Measurements from ENCODE around the gene CLMN. TPM values are rescaled to one million over a fixed set of nuclear protein-coding genes. Genes with fewer than 3 reads are reported as not detected.

Gene CLMN
- polyA plus RNA-seq, 3 donors: 22.0 to 33.7 (median 23.2) TPM

- DNase-seq: no peak
- Histone ChIP-seq H4K20me1 (ENCODE audit: insufficient read depth, low read length) (peaks cover 55% of the 10 kb centered on the region), H3K27me3 (ENCODE audit: control insufficient read depth in 2 of 2, insufficient read depth in 2 of 2, low read length in 2 of 2) (no peaks in the 10 kb centered on the region), H3K9me3 (replicated peaks in 1 of 2; ENCODE audit: control insufficient read depth in 1 of 2, insufficient read depth in 1 of 2, low read length in 2 of 2) (no peaks in the 10 kb centered on the region), H3K79me2 (ENCODE audit: insufficient read depth, low read length) (no peaks in the 10 kb centered on the region), H2AFZ (ENCODE audit: insufficient read depth, low read depth, low read length, poor library complexity, severe bottlenecking) (no peak overlapping the region), H3K4me3 (replicated peaks in 1 of 3; ENCODE audit: low read depth in 2 of 3, low read length in 3 of 3) (no peak overlapping the region), H3K4me2 (replicated peaks; ENCODE audit: extremely low read depth, low read length, poor library complexity, severe bottlenecking) (no peak overlapping the region), H3K9ac (ENCODE audit: insufficient read depth, low read length, poor library complexity, severe bottlenecking) (no peak overlapping the region), H3K27ac (ENCODE audit: low read depth in 1 of 2, low read length in 2 of 2) (no peak overlapping the region), H3K36me3 (replicated peaks in 1 of 2; ENCODE audit: control insufficient read depth in 1 of 2, insufficient read depth in 2 of 2, low read length in 2 of 2) (no peaks in the 10 kb centered on the region), H3K4me1 (ENCODE audit: control insufficient read depth in 1 of 2, insufficient read depth in 2 of 2, low read length in 2 of 2) (peaks cover 17% of the 10 kb centered on the region in 2 donors)
- peaks cover 32% of the 10 kb centered on the region for H3K4me1 Mint-ChIP-seq
- no peak overlapping the region for H3K27ac Mint-ChIP-seq
- no peaks in the 10 kb centered on the region for H3K9me3 Mint-ChIP-seq
- TF ChIP-seq CTCF (IDR thresholded peaks at IDR 0.05): no peak
- H3K27me3 Mint-ChIP-seq (ENCODE audit: low read depth in 3 of 3): peaks cover 0 to 2% (median 2%) of the 10 kb centered on the region in 3 donors
- WGBS (ENCODE audit: insufficient coverage): 95% methylated on average over 2 of the region's 3 CpGs
- H3K4me3 Mint-ChIP-seq: no peak overlapping the region
- intact Hi-C loops (cut with micrococcal nuclease): loop anchor here in 1 of 2 donors (2.0 kb wide), 1 partner anchor 48 kb away; no protein-coding TSS in a partner anchor
- peaks cover 0 to 3% of the 10 kb centered on the region in 2 donors for H3K36me3 Mint-ChIP-seq
Observed at GRCh38 chr14:95262511-95262891, 57.2 kb downstream of the CLMN start.

GRCh38 chr14:95261616-95262510, 57.8 kb downstream of the CLMN start:
- 97% methylated on average over 14 of the region's 16 CpGs for WGBS (ENCODE audit: insufficient coverage)
- no peak for DNase-seq
- no peak overlapping the region for H3K27ac ChIP-seq (ENCODE audit: low read depth in 1 of 2, low read length in 2 of 2)
- Mint-ChIP-seq H3K4me1 (peaks cover 26% of the 10 kb centered on the region), H3K27ac (peak overlapping the region in 1 of 7 donors; percentile 50), H3K9me3 (no peaks in the 10 kb centered on the region), H3K4me3 (no peak overlapping the region), H3K27me3 (ENCODE audit: low read depth in 3 of 3) (peaks cover 0 to 2% (median 2%) of the 10 kb centered on the region in 3 donors), H3K36me3 (peaks cover 0 to 3% of the 10 kb centered on the region in 2 donors)
- peaks cover 17% of the 10 kb centered on the region in 2 donors for H3K4me1 ChIP-seq (ENCODE audit: control insufficient read depth in 1 of 2, insufficient read depth in 2 of 2, low read length in 2 of 2)
- H4K20me1 ChIP-seq (ENCODE audit: insufficient read depth, low read length): peaks cover 54% of the 10 kb centered on the region
- intact Hi-C loops (cut with micrococcal nuclease): loop anchor here in 1 of 2 donors (2.0 kb wide), 1 partner anchor 49 kb away; no protein-coding TSS in a partner anchor
- no peak overlapping the region for H2AFZ ChIP-seq (ENCODE audit: insufficient read depth, low read depth, low read length, poor library complexity, severe bottlenecking)
- no peak overlapping the region for H3K9ac ChIP-seq (ENCODE audit: insufficient read depth, low read length, poor library complexity, severe bottlenecking)
- no peaks in the 10 kb centered on the region for H3K79me2 ChIP-seq (ENCODE audit: insufficient read depth, low read length)
- H3K4me2 ChIP-seq (replicated peaks; ENCODE audit: extremely low read depth, low read length, poor library complexity, severe bottlenecking): no peak overlapping the region
- no peaks in the 10 kb centered on the region for H3K27me3 ChIP-seq (ENCODE audit: control insufficient read depth in 2 of 2, insufficient read depth in 2 of 2, low read length in 2 of 2)
- TF ChIP-seq CTCF (IDR thresholded peaks at IDR 0.05): no peak
- no peaks in the 10 kb centered on the region for H3K36me3 ChIP-seq (replicated peaks in 1 of 2; ENCODE audit: control insufficient read depth in 1 of 2, insufficient read depth in 2 of 2, low read length in 2 of 2)
- H3K9me3 ChIP-seq (replicated peaks in 1 of 2; ENCODE audit: control insufficient read depth in 1 of 2, insufficient read depth in 1 of 2, low read length in 2 of 2): no peaks in the 10 kb centered on the region
- no peak overlapping the region for H3K4me3 ChIP-seq (replicated peaks in 1 of 3; ENCODE audit: low read depth in 2 of 3, low read length in 3 of 3)
